Stimulated activated CD4-positive, alpha-beta T cell treated with anti-CD3 and anti-CD28 coated beads, Interleukin-2, amount 100 ng/mL, for 4 hours (primary cell): ENCODE data around the gene PLTP.
A peak's percentile ranks its signal among the peaks of the same experiment; 100 is the strongest.
"Not testable (repeated sequence)": the region's sequence is repeated elsewhere in the genome, so short reads cannot be mapped to it uniquely, and the experiment has no call there.

Experiments used
- DNase-seq: peaks from one replicate; pipeline ENCODE4 v3.0.0-alpha.2; 2020; ENCODE audit warnings: low read depth

PLTP gene

GRCh38 chr20:45944151-45944964 is 32.4 kb upstream of the PLTP start:
- no peak for DNase-seq

- DNase-seq = no peak
These were observed 31.7 kb upstream of the PLTP start for GRCh38 chr20:45943613-45944012.

- DNase-seq = no peak
These were observed 28.5 kb upstream of the PLTP start for GRCh38 chr20:45940469-45940868.

DNA sequence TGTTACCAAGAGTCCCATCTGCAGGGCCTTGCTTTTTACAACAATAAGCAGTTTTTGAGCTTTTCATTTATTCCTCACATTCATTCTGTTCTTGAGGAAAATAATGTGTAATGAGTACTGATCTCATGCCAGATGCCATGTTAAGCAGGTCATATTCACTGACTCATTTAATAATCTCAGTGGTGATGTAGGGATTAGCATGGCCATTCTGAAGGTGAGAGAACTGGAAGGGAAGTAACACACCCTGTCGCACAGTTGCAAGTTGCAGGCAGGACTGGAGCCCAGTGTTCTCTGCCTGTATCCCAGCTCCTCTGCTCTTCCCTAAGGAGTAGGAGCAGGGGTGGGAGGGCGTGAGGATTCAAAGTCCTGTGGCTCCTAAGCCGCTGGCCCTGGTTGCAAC is 28.1 kb upstream of the PLTP start:
- no peak for DNase-seq

GRCh38 chr20:45938727-45939438 is 26.9 kb upstream of the PLTP start:
- no peak for DNase-seq

- DNase-seq = no peak
These were observed 25.8 kb upstream of the PLTP start for GRCh38 chr20:45937765-45938164.

- DNase-seq = no peak
These were observed 23.6 kb upstream of the PLTP start for GRCh38 chr20:45935416-45936046.

GRCh38 chr20:45934586-45935415 is 22.8 kb upstream of the PLTP start, which contains the start of gene PCIF1:
Gene PCIF1 (plus strand): TSS chr20:45934683. CDS start chr20:45939000, 4,317 bp downstream.
- DNase-seq = peak; percentile 96

DNA sequence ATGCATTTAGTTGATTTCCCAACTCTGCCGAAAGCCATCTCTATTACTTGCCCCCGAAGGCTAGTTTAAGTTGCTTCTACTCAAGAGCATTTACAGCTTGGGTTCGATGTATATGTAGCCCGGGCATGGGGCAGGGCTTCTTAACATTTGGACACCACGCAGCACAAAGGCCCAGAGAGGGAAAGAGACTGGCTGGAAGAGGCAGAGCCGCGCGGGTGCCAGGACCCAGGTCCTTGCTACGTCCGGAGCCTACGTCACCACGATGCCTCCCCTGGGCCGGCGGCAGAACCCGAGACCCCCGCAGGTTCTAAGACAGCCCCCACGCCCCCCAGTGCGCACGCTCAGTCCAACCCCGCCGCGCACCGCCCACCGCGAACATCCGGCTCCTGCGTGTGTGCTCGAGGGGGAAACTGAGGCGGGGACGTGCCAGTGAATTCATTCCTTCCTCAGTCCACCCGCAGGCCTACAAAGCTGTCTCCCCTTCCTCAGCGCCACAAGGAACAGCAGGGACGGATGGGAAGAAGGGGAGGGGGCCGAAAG is 22.2 kb upstream of the PLTP start:
- no peak for DNase-seq

DNA sequence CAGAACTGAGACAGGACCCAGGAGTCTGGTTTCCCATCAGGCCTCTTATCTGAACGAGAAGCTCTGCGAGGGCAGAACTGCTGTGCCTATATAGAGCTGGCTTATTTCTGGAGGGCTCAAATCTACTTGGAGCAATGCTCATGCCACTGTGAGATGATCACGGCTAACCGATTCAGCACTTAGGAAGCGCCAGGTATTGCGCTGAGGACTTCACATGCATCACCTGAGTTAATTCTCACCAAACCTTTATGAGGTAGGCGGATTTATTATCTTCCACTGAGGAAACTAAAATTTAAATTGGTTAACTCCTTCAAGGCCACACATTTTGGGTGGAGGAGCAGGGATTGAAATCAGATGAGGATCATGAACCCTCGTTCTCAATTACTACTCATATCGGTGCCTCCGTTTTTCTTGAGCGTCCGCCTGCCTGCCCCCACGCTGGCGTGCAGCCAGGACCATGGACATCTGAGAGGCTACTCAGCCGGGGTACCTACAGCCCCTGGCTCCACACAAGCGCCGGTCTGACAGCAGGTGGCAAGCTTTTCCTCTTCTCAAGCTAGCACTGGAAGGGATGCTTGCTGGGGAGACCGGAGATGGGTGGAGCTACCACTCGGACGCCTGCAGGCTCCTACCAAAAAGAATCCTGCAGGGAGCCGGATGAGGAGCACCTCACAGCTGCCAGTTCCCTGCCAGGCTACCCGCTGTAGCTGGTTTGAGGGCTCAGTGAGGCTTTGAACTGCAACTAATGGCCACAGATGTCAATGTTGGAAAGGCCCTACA is 21.5 kb upstream of the PLTP start:
- DNase-seq = peak; percentile 31

DNA sequence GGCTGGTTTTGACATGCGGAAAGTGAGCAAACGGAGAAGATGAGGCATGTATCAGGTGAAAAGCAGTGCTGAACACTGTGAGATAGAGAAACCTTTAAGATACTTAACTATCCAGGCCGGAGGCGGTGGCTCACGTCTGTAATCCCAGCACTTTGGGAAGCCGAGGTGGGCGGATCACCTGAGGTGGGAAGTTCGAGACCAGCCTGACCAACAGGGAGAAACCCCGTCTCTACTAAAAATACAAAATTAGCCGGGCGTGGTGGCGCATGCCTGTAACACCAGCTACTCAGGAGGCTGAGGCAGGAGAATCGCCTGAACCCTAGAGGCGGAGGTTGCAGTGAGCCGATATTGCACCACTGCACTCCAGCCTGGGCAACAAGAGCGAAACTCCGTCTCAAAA is 19.7 kb upstream of the PLTP start:
- not testable (repeated sequence) for DNase-seq

DNA sequence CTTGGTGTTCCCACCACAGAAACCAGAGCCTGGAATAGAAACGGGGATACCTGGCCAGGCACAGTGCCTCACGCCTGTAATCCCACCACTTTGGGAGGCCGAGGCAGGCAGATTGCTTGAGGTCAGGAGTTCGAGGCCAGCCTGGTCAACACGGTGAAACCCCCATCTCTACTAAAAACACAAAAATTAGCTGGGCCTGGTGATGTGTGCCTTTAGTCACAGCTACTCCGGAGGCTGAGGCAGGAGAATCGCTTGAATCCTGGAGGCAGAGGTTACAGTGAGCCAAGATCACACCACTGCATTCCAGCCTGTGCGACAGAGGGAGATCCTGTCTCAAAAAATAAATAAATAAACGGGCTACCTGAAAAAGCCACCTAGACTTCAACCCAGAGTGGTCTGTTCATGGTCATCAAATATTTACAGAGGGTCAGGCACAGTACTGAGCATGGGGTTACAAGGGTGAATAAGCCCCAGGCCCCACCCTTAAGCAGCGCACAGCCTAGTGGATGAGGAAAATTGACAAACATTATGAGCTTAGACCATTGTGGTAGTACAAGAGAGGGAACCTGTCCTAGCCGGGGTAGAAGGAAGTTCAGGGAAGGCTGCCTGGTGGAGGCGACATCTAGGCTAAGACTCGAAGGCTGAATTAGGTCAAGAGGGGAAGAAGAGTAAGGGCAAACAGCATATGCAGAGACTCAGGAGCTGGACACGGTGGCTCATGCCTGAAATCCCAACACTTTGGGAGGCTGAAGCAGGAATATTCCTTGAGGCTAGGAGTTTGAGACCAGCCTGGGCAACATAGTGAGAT is 15.3 kb upstream of the PLTP start:
- no peak for DNase-seq

DNA sequence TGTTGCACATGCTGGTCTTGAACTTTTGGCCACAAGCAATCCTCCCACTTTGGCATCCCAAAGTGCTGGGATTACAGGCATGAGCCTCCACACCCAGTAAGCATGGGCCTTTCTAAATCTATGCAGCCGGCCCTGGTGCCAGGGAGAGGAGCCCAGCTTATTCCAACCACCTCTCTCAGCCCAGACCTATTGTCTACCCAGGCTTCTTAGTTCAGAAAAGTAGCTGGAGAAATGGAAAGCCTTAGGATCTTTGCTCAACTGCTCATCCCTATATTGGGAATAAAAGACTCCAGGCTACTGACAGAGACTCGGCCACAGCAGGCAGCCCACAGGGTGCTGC is 14.7 kb upstream of the PLTP start:
- DNase-seq = no peak

DNA sequence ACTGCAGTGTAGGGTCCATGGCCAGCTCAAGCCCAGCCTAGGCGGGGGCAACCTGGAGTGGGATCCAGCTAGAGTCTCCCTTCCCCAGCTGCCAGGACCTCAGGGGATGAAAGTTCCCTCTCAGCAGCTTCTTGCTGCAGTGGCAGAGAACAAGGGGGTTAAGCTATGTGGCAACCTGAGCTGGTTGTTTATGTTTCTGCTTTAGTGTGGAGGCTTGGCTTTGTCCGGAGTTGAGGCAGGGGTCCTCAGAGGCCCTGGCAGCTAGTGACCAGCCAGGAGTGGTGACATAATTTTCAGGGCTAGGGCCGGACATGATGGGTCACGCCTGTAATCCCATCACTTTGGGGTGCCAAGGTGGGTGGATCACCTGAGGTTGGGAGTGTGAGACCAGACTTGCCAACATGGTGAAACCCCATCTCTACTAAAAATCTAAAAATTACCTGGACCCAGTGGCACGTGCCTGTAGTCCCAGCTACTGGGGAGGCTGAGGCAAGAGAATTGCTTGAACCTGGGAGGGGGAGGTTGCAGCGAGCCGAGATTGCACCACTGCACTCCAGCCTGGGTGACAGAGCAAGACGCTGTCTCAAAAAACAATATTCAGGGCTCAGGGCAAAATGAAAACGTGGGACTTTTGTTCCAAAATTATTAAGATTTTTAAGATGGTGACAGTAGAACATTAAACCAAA is 14.0 kb upstream of the PLTP start:
- no peak for DNase-seq

DNA sequence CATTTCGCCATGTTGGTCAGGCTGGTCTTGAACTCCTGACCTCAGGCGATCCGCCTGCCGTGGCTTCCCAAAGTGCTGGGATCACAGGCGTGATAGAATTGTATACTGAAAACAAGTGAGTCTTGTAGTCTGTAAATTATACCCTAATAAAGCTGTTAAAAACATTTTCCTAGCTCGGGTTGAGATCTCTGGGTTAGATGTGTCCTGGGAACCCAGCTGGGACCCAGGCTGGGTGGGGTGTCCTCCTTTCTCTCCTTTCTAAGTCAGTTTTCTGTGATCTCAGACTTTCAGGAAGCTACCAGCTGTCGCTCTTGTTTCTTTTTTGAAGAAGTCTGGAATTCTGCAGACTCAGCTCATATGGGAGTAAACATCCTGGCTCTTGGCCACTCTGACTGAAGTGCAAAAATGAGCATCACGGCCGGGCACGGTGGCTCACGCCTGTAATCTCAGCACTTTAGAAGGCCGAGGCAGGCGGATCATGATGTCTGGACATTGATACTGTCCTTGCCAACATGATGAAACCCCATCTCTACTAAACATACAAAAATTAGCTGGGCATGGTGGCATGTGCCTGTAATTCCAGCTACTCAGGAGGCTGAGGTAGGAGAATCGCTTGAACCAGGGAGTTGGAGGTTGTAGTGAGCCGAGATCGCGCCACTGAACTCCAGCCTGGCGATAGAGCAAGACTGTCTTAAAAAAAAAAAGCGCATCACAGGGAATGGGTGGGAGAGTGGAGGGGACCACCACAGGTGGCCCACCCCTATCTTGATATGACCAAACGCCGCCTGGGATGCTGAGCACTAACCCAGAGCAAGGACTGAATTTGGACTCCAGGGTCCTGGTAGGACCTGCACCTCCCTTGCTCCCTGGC is 12.7 kb upstream of the PLTP start:
- no peak for DNase-seq

DNA sequence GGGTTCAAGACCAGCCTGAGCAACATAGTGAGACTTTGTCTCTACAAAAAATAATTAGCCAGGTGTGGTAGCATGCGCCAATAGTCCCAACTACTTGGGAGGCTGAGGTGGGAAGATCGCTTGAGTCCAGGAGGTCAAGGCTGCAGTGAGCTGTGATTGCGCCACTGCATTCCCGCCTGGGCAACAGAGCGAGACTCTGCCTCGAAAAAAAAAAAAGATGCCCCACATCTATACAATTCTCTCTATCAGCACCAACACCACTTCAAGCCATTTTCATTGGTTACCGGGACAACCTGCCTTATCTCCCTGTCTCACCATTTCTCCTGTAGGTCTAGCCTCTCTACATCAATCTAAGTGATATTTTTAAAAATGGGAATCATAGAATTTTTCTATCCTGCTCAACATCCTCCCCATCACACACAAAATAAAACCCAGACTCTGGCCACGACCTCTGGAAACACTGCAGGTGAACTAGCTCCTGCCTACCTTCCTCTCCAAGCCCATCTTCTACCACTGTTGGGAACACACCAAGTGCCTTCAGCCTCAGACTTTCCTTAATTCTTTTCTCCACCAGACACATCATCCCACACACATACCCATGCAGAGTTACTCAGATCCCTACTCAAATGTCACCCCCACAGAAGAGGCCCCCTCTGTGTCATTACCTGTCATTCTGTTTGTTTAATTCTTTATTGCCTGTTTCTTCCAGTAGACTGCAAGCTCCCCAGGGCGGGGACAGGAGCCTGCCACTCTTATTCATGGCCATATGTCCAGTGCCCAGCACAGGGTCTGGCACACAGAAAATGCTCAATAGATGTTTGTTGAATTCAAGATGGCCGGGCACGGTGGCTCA is 9.6 kb upstream of the PLTP start:
- no peak for DNase-seq

- no peak for DNase-seq
These were observed 8.7 kb upstream of the PLTP start for GRCh38 chr20:45920462-45921336.
